Prostate gland (tissue), 2 donors: ENCODE results near the gene CEP131. TPM values are rescaled to one million over a fixed set of nuclear protein-coding genes. Genes with fewer than 3 reads are reported as not detected.

Experiments
- DNase-seq: peaks from one replicate; pipeline ENCODE4 v3.0.0-alpha.2; 2019; ENCODE audit warnings: low spot score
- H3K27ac ChIP-seq, 2 donors: fragments of 200-600 bp; sonication (generic); 2 replicates each; pipeline ENCODE4 v1.5.1; 2017 to 2019
- H3K27me3 ChIP-seq: fragments of 200-600 bp; sonication (generic); replicated peaks from 2 replicates; pipeline ENCODE4 v1.5.1; 2019; ENCODE audit not compliant: insufficient read depth
- H3K36me3 ChIP-seq, 2 donors: fragments of 200-600 bp; sonication (generic); 1 replicate in 1 of 2; 2 replicates in 1 of 2; pipeline versions ENCODE4 v1.5.1 to v1.8.1; 2017 to 2019
- H3K4me1 ChIP-seq: fragments of 200-600 bp; sonication (generic); replicated peaks from 2 replicates; pipeline ENCODE4 v1.5.1; 2019
- H3K4me3 ChIP-seq, 2 donors: fragments of 200-600 bp; sonication (generic); 2 replicates each; pipeline ENCODE4 v1.5.1; 2017 to 2019
- H3K9me3 ChIP-seq: fragments of 200-600 bp; sonication (generic); 2 replicates; pipeline ENCODE4 v1.5.1; 2017
- POLR2A ChIP-seq: fragments of 450-650 bp; IDR thresholded peaks from one replicate; pipeline ENCODE4 v1.6.1; 2016; ENCODE audit warnings: antibody characterized with exemption, mild to moderate bottlenecking
- POLR2AphosphoS5 ChIP-seq: sonication (generic); formaldehyde crosslinking; IDR thresholded peaks from one replicate; pipeline ENCODE4 v1.6.1; 2017; ENCODE audit warnings: antibody characterized with exemption
- WGBS: methylation state at CpG from one replicate; pipeline ENCODE4 v1.1.5; 2018; 5-methylcytosine and 5-hydroxymethylcytosine counted together
- intact Hi-C: fragments of 100-400 bp; cut with DNase I; formaldehyde crosslinking; loops from one replicate; pipeline ENCODE4 v1.14.2; 2022
- total RNA-seq, 2 donors: library from RNA; depleted of rRNA; stranded (reverse); fragments of >200 nt; gene quantifications; one replicate each; pipeline ENCODE4 v1.1.0, GENCODE V29; 2016
- TF ChIP-seq, protein P1 (sequence below), 4 experiments: fragments of 200-600 bp in 2 of 4; fragments of 450-650 bp in 2 of 4; sonication (generic) in 2 of 4; IDR thresholded peaks; 1 replicate in 3 of 4; 2 replicates in 1 of 4; pipeline ENCODE4 v1.5.1; 2016 to 2019; ENCODE audit warnings: antibody characterized with exemption in 4 of 4, mild to moderate bottlenecking in 2 of 4, moderate library complexity in 2 of 4

Gene CEP131
- total RNA-seq, 2 donors from 2014 or later, result 7.1 to 24.0 TPM

DNA sequence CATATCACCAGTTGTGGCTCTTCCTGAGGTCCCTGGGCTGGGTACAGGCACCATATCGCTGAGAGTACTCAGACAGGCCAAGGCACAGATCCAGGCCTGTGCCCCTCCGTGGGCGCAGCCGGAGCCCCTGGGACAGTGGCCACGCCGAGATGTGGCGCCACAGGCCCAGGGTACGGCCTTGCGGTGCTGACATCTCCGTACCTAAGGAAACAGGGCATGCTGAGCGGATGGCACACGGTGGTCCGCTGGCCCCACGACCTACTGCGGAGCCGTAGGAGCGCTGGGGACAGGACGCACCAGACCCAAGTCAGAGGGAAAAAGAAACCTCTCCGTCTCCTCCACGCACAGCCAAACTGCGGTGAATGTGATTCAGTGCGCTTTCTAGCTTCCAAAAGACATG lies 42.8 kb upstream of the CEP131 start:
- WGBS, result 96% methylated on average over 22 of the region's 22 CpGs
- intact Hi-C loops, result no loop called here

DNA sequence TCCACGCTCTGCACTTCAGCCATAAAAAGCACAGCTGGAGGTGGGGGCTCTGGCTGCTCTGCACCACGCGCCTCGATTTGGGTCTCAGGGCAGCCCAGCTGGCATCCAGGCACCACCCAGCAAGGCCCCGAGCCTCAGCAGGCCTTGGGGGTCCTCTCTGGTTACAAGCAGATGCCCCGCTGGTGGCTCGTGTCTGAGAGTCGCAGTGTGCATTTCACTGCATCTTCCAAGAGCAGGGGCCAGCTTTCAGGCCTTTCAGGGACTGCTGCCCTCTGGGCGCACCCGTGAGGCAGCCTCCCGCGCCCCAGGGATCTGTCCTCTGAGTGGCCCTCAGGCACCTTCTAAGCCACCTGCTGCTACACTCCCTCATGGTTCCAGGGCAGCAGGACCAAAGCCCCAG lies 41.9 kb upstream of the CEP131 start:
- 90% methylated on average over 10 of the region's 12 CpGs for WGBS
- DNase-seq, result no peak
- Histone ChIP-seq H3K36me3 (peaks cover 0 to 15% of the 10 kb centered on the region in 2 donors), H3K9me3 (no peaks in the 10 kb centered on the region), H3K4me3 (no peak overlapping the region), H3K27ac (no peak overlapping the region), H3K27me3 (no peaks in the 10 kb centered on the region), H3K4me1 (no peaks in the 10 kb centered on the region)
- intact Hi-C loops, result no loop called here
- TF ChIP-seq, protein P1, sequence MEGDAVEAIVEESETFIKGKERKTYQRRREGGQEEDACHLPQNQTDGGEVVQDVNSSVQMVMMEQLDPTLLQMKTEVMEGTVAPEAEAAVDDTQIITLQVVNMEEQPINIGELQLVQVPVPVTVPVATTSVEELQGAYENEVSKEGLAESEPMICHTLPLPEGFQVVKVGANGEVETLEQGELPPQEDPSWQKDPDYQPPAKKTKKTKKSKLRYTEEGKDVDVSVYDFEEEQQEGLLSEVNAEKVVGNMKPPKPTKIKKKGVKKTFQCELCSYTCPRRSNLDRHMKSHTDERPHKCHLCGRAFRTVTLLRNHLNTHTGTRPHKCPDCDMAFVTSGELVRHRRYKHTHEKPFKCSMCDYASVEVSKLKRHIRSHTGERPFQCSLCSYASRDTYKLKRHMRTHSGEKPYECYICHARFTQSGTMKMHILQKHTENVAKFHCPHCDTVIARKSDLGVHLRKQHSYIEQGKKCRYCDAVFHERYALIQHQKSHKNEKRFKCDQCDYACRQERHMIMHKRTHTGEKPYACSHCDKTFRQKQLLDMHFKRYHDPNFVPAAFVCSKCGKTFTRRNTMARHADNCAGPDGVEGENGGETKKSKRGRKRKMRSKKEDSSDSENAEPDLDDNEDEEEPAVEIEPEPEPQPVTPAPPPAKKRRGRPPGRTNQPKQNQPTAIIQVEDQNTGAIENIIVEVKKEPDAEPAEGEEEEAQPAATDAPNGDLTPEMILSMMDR (IDR thresholded peaks at IDR 0.05), result no peak
- no peak for TF ChIP-seq POLR2AphosphoS5
- TF ChIP-seq POLR2A, result no peak

More for the DNA sequence above, 42.8 kb upstream of the CEP131 start:
- no peak for DNase-seq
- Histone ChIP-seq H3K27me3 (no peaks in the 10 kb centered on the region), H3K4me1 (no peaks in the 10 kb centered on the region), H3K4me3 (no peak overlapping the region), H3K27ac (no peak overlapping the region), H3K9me3 (no peaks in the 10 kb centered on the region), H3K36me3 (peaks cover 0 to 9% of the 10 kb centered on the region in 2 donors)
- TF ChIP-seq POLR2AphosphoS5 (no peak), POLR2A (no peak)
- TF ChIP-seq, protein P1 (IDR thresholded peaks at IDR 0.05), result no peak

GRCh38 chr17:81263371-81264181 lies 40.8 kb upstream of the CEP131 start:
- Histone ChIP-seq H3K4me3 (no peak overlapping the region), H3K27ac (no peak overlapping the region), H3K4me1 (no peaks in the 10 kb centered on the region), H3K27me3 (no peaks in the 10 kb centered on the region), H3K36me3 (peaks cover 0 to 22% of the 10 kb centered on the region in 2 donors), H3K9me3 (no peaks in the 10 kb centered on the region)
- WGBS, result 92% methylated on average over 39 of the region's 40 CpGs
- no peak for DNase-seq
- intact Hi-C loops, result no loop called here
- TF ChIP-seq, protein P1 (IDR thresholded peaks at IDR 0.05), result no peak
- no peak for TF ChIP-seq POLR2A
- TF ChIP-seq POLR2AphosphoS5, result no peak

DNA sequence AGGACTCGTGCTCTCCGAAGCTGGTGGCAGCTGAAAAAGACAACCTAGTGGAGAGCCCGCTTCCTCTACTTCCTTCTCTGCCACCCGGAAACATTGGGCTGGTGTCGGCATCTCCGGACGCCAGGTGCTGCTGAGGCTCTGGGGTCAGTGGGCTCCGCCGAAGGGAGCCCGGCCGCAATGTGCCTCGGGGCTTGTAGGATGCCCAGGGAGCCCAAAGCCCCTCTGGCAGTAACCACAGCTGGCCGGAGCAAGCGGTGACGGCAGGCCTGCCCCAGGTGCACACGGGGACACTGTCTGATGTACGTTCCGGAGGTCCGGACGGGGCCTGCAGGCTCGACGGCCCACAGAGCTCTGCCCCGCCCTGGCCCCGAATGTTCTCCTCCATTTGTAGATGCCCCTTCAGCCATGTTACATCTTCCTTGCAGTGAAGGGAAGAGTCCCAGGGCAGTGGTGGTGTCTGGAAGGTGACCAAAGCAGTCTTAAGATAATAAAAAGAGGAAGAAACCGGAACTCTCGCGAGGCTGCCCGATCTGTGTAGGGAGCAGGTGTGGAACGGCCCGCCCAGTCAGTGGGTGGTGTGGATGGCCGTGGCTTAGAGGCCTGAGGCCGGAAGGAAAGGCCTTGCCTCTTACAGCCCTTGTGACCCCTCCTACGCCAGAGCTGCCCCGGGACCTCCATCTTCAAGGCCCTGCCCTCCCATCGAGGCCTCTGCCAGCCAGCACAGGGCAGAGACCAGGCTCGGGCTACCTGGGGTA lies 39.0 kb upstream of the CEP131 start:
- H3K9me3 ChIP-seq, result no peaks in the 10 kb centered on the region
- intact Hi-C loops, result no loop called here
- H3K4me1 ChIP-seq, result no peaks in the 10 kb centered on the region
- peaks cover 0 to 27% of the 10 kb centered on the region in 2 donors for H3K36me3 ChIP-seq
- DNase-seq, result no peak
- WGBS, result 93% methylated on average over 36 of the region's 36 CpGs
- no peaks in the 10 kb centered on the region for H3K27me3 ChIP-seq
- TF ChIP-seq, protein P1 (IDR thresholded peaks at IDR 0.05), result no peak
- TF ChIP-seq POLR2A (no peak), POLR2AphosphoS5 (no peak)
- H3K27ac ChIP-seq, result no peak overlapping the region
- no peak overlapping the region for H3K4me3 ChIP-seq
